ENCODE measurements around the gene CCDC171.

CCDC171 gene

DNA sequence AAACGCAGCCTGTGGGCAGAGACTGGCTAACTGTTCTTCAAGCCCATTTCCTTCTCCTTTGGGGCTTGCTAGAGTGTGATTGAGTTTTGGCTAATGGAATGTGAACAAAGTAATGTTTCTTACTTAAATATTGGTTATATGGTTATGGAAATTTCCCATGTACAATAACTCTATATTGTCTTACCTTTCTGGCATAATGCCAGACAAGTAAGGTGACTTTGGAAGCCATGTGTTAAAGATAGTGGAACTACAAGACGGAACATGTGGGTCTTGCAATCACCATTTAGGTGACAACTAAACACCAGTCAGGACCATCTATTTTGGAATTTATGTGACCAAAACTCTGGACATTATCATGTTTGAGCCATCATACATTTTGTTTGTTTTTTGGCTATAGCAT, 260.2 kb downstream of the CCDC171 start:
- no peak overlapping the region for H3K4me3 Mint-ChIP-seq
- H3K27me3 Mint-ChIP-seq (ENCODE audit: low read depth): no peaks in the 10 kb centered on the region
- H3K27ac Mint-ChIP-seq: no peak overlapping the region
- H3K4me1 Mint-ChIP-seq (ENCODE audit: low read depth): no peaks in the 10 kb centered on the region
- H3K9me3 Mint-ChIP-seq: peaks cover 4% of the 10 kb centered on the region
- no peaks in the 10 kb centered on the region for H3K36me3 Mint-ChIP-seq (ENCODE audit: low read depth)

DNA sequence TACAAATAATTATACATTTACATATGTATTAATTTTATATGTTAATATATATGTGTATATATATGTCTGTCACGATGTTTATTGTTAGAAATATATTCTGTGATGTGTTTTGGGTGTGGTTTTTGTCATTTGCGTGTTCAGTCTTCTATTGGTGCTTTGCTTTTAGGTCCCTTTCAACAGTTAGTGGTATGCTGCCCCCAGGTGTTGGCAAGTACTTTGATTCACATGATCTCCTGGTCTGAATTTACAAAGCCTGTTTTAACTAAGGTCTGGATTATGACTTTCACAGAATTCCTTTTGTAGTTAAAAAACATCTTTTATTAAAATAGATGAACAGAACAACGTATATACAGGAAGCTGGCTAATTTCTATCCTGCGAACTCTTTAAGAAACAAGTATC, 271.5 kb downstream of the CCDC171 start:
- Mint-ChIP-seq H3K36me3 (ENCODE audit: low read depth) (no peaks in the 10 kb centered on the region), H3K27me3 (ENCODE audit: low read depth) (no peaks in the 10 kb centered on the region)

GRCh38 chr9:15831384-15831783, 278.5 kb downstream of the CCDC171 start:
- Mint-ChIP-seq H3K36me3 (ENCODE audit: low read depth) (no peaks in the 10 kb centered on the region), H3K4me1 (ENCODE audit: low read depth) (no peaks in the 10 kb centered on the region), H3K27me3 (ENCODE audit: low read depth) (no peaks in the 10 kb centered on the region), H3K4me3 (no peak overlapping the region), H3K9me3 (no peaks in the 10 kb centered on the region), H3K27ac (no peak overlapping the region)

More for the DNA sequence above, 271.5 kb downstream of the CCDC171 start:
- Mint-ChIP-seq H3K27ac (no peak overlapping the region), H3K4me1 (ENCODE audit: low read depth) (no peaks in the 10 kb centered on the region), H3K4me3 (no peak overlapping the region), H3K9me3 (no peaks in the 10 kb centered on the region)

GRCh38 chr9:15834541-15834940, 281.7 kb downstream of the CCDC171 start:
- no peaks in the 10 kb centered on the region for H3K9me3 Mint-ChIP-seq
- no peak overlapping the region for H3K4me3 Mint-ChIP-seq
- H3K27ac Mint-ChIP-seq: no peak overlapping the region
- H3K36me3 Mint-ChIP-seq (ENCODE audit: low read depth): no peaks in the 10 kb centered on the region
- no peaks in the 10 kb centered on the region for H3K27me3 Mint-ChIP-seq (ENCODE audit: low read depth)
- H3K4me1 Mint-ChIP-seq (ENCODE audit: low read depth): no peaks in the 10 kb centered on the region

GRCh38 chr9:15837079-15837679, 284.3 kb downstream of the CCDC171 start:
- Mint-ChIP-seq H3K36me3 (ENCODE audit: low read depth) (no peaks in the 10 kb centered on the region), H3K4me3 (no peak overlapping the region), H3K9me3 (no peaks in the 10 kb centered on the region), H3K27me3 (ENCODE audit: low read depth) (no peaks in the 10 kb centered on the region), H3K4me1 (ENCODE audit: low read depth) (no peaks in the 10 kb centered on the region), H3K27ac (no peak overlapping the region)

- Mint-ChIP-seq H3K4me3 (no peak overlapping the region), H3K9me3 (no peaks in the 10 kb centered on the region), H3K27me3 (ENCODE audit: low read depth) (no peaks in the 10 kb centered on the region), H3K4me1 (ENCODE audit: low read depth) (no peaks in the 10 kb centered on the region), H3K27ac (no peak overlapping the region), H3K36me3 (ENCODE audit: low read depth) (no peaks in the 10 kb centered on the region)
These were observed 289.2 kb downstream of the CCDC171 start for GRCh38 chr9:15842051-15842450.

GRCh38 chr9:15843316-15843715, 290.5 kb downstream of the CCDC171 start:
- H3K27me3 Mint-ChIP-seq (ENCODE audit: low read depth): no peaks in the 10 kb centered on the region
- no peaks in the 10 kb centered on the region for H3K9me3 Mint-ChIP-seq
- H3K4me1 Mint-ChIP-seq (ENCODE audit: low read depth): no peaks in the 10 kb centered on the region
- H3K36me3 Mint-ChIP-seq (ENCODE audit: low read depth): no peaks in the 10 kb centered on the region
- no peak overlapping the region for H3K4me3 Mint-ChIP-seq
- no peak overlapping the region for H3K27ac Mint-ChIP-seq

DNA sequence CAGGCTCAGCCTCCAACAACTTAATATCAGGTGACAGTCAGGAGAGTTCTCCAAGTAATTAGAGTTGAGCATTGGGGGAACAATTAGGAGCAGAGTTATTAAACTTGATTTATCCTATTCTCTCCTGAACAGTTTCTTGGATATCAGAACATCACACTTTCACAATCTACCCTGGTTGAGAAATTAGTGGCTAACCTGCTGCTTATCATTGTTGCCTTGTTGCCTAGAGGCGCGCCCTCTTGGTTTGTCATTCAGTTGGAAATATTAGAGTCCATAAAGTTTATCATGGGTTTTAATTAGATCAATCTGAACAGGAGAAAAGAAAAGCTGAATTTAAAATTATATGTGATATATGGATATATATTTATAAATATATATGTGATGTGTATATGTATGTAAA, 291.1 kb downstream of the CCDC171 start:
- H3K27me3 Mint-ChIP-seq (ENCODE audit: low read depth): no peaks in the 10 kb centered on the region

DNA sequence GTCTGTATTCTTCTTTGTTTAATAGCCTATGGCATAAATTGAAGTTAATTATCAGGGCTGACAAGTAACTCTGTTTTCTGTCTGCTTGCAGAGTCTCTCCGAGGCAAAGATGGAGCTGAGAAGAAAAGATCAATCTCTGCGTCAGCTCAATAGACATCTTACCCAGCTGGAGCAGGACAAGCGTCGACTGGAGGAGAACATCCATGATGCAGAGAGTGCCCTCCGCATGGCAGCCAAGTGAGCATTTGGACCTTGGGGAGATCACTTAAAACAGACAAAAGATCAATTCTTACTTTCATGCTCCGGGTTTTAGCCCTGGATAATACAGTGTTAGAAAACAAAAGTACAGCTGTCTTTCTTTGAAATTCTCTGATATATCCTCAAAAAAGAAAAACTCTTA, 293.8 kb downstream of the CCDC171 start:
- H3K4me1 Mint-ChIP-seq (ENCODE audit: low read depth): no peaks in the 10 kb centered on the region
- H3K36me3 Mint-ChIP-seq (ENCODE audit: low read depth): no peaks in the 10 kb centered on the region
- H3K27me3 Mint-ChIP-seq (ENCODE audit: low read depth): no peaks in the 10 kb centered on the region
- H3K27ac Mint-ChIP-seq: no peak overlapping the region
- no peak overlapping the region for H3K4me3 Mint-ChIP-seq
- H3K9me3 Mint-ChIP-seq: no peaks in the 10 kb centered on the region

More for the DNA sequence above, 291.1 kb downstream of the CCDC171 start:
- no peaks in the 10 kb centered on the region for H3K4me1 Mint-ChIP-seq (ENCODE audit: low read depth)
- H3K36me3 Mint-ChIP-seq (ENCODE audit: low read depth): no peaks in the 10 kb centered on the region
- no peak overlapping the region for H3K27ac Mint-ChIP-seq
- no peaks in the 10 kb centered on the region for H3K9me3 Mint-ChIP-seq
- no peak overlapping the region for H3K4me3 Mint-ChIP-seq

GRCh38 chr9:15849871-15850270, 297.0 kb downstream of the CCDC171 start:
- no peaks in the 10 kb centered on the region for H3K36me3 Mint-ChIP-seq (ENCODE audit: low read depth)
- no peaks in the 10 kb centered on the region for H3K4me1 Mint-ChIP-seq (ENCODE audit: low read depth)

GRCh38 chr9:15851766-15852165, 298.9 kb downstream of the CCDC171 start:
- no peak overlapping the region for H3K27ac Mint-ChIP-seq
- H3K36me3 Mint-ChIP-seq (ENCODE audit: low read depth): no peaks in the 10 kb centered on the region
- H3K27me3 Mint-ChIP-seq (ENCODE audit: low read depth): no peaks in the 10 kb centered on the region

More at GRCh38 chr9:15849871-15850270, 297.0 kb downstream of the CCDC171 start:
- no peak overlapping the region for H3K27ac Mint-ChIP-seq
- H3K27me3 Mint-ChIP-seq (ENCODE audit: low read depth): no peaks in the 10 kb centered on the region
- H3K4me3 Mint-ChIP-seq: no peak overlapping the region
- no peaks in the 10 kb centered on the region for H3K9me3 Mint-ChIP-seq

DNA sequence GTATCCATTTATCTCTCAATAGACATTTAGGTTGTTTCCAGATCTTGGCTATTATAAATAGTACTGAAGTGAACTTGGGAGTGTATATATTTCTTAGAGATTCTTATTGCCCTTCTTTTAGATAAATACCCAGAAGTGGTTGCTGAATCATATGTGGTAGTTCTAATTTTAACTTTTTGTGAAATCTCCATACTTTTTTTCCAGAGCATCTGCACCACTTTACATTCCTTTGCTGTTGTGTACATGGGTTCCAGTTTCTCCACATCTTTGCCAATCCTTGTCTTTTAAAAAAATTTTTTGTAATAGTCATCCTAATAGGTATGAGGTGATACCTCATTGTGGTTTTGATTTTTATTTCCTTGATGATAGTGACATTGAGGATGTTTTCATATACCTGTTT, 303.7 kb downstream of the CCDC171 start:
- Mint-ChIP-seq H3K4me1 (ENCODE audit: low read depth) (no peaks in the 10 kb centered on the region), H3K4me3 (no peak overlapping the region), H3K9me3 (no peaks in the 10 kb centered on the region), H3K36me3 (ENCODE audit: low read depth) (no peaks in the 10 kb centered on the region), H3K27me3 (ENCODE audit: low read depth) (no peaks in the 10 kb centered on the region), H3K27ac (no peak overlapping the region)

More at GRCh38 chr9:15851766-15852165, 298.9 kb downstream of the CCDC171 start:
- Mint-ChIP-seq H3K4me3 (no peak overlapping the region), H3K9me3 (no peaks in the 10 kb centered on the region), H3K4me1 (ENCODE audit: low read depth) (no peaks in the 10 kb centered on the region)

GRCh38 chr9:15867334-15867733, 314.5 kb downstream of the CCDC171 start:
- H3K4me1 Mint-ChIP-seq (ENCODE audit: low read depth): no peaks in the 10 kb centered on the region
- H3K4me3 Mint-ChIP-seq: no peak overlapping the region
- no peaks in the 10 kb centered on the region for H3K9me3 Mint-ChIP-seq
- no peak overlapping the region for H3K27ac Mint-ChIP-seq
- H3K27me3 Mint-ChIP-seq (ENCODE audit: low read depth): no peaks in the 10 kb centered on the region
- H3K36me3 Mint-ChIP-seq (ENCODE audit: low read depth): no peaks in the 10 kb centered on the region

DNA sequence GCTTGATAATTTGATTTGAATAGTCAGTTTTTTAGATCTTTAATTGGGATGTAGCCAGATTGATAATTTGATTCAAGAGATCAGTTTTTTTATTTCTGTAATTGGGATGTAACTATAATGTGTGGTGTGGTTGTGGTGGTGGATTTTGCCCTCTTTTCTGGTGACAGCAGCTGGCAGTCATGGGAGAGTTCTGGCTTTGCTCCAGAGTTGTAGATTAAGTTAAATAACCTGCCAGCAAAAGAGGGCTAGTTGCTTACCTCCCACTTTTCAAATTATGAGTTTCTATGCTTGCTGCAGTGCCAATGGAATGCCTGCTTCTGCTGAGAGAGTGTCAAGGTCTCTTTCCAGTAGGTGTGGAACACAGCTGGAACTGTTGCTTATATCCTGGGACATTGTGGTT, 315.1 kb downstream of the CCDC171 start:
- no peaks in the 10 kb centered on the region for H3K27me3 Mint-ChIP-seq (ENCODE audit: low read depth)
- no peak overlapping the region for H3K27ac Mint-ChIP-seq
- H3K4me3 Mint-ChIP-seq: no peak overlapping the region
- no peaks in the 10 kb centered on the region for H3K36me3 Mint-ChIP-seq (ENCODE audit: low read depth)
- H3K4me1 Mint-ChIP-seq (ENCODE audit: low read depth): no peaks in the 10 kb centered on the region
- H3K9me3 Mint-ChIP-seq: no peaks in the 10 kb centered on the region

DNA sequence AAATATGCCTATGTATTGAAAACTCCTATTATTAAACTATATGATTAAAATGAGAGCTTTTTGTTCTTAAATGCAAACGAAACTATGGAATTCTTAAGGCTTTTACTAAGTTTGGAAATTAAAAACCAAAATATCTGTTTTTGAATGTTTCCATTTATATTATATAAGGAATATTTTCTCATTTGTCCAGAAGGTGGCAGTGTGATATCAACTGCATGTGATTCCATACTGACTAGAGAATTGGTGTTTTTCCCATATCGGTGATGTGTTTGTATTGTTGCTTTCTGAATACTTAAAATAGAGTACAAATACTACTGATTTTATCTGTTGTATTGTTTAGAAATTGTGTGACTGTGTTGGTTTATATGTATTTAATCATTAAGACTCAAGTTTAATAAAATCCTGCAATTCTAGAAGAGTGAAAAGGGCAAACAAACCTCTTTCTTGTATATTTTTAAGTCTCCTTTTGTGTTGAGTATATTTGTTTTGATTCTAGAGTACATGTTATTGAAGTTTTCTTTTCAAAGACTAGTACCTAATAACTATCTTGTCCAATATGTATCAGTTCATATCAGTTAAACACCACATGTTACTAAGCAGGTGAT, 320.8 kb downstream of the CCDC171 start:
- Mint-ChIP-seq H3K36me3 (ENCODE audit: low read depth) (no peaks in the 10 kb centered on the region), H3K4me1 (ENCODE audit: low read depth) (no peaks in the 10 kb centered on the region), H3K27me3 (ENCODE audit: low read depth) (no peaks in the 10 kb centered on the region), H3K9me3 (no peaks in the 10 kb centered on the region), H3K27ac (no peak overlapping the region), H3K4me3 (no peak overlapping the region)

Measured in T-helper 1 cell treated with Interleukin-12 subunit alpha and Interleukin-12 subunit beta and Interleukin-4 antibody, amounts not matched to agents 30 μg/mL and 1 μg/mL, for 36 hours (primary cell).